ENCODE measurements around the gene KCNJ15. TPM values are rescaled to one million over a fixed set of nuclear protein-coding genes. Genes with fewer than 3 reads are reported as not detected.

The KCNJ15 gene
- total and polyA plus RNA-seq, 9 donors: 0.20 to 1.1 (median 0.35) TPM; not detected in 1

DNA sequence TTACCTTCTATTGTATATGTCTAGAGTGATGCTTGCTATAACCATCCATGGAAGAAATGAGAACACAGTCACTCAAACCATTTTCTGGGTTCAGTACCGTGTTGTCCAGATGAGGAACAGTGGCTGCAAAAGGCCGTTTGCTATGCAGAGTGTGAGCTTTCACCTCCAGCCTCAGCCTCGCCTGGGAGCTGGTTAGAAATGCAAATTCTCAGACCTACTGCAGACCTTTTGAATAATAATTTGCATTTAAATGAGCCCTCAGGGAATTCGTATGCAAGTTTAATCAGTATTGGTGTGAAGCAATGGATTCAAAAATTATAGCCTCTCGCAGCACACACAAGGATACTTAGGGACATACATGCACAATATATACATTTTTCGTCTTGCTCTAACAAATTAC lies 24.1 kb downstream of the KCNJ15 start:
- Histone ChIP-seq H3K4me3 (no peak overlapping the region), H3K4me1 (ENCODE audit: insufficient read depth) (no peaks in the 10 kb centered on the region), H3K9me3 (no peaks in the 10 kb centered on the region), H3K36me3 (no peaks in the 10 kb centered on the region), H3K27ac (no peak overlapping the region), H3K27me3 (no peaks in the 10 kb centered on the region)
- no peak for DNase-seq
- intact Hi-C loops (cut with DNase I): no loop called here
- no peak for TF ChIP-seq POLR2A (IDR thresholded peaks at IDR 0.05)
- no peak for TF ChIP-seq EP300 (IDR thresholded peaks at IDR 0.05)
- TF ChIP-seq, protein P1, sequence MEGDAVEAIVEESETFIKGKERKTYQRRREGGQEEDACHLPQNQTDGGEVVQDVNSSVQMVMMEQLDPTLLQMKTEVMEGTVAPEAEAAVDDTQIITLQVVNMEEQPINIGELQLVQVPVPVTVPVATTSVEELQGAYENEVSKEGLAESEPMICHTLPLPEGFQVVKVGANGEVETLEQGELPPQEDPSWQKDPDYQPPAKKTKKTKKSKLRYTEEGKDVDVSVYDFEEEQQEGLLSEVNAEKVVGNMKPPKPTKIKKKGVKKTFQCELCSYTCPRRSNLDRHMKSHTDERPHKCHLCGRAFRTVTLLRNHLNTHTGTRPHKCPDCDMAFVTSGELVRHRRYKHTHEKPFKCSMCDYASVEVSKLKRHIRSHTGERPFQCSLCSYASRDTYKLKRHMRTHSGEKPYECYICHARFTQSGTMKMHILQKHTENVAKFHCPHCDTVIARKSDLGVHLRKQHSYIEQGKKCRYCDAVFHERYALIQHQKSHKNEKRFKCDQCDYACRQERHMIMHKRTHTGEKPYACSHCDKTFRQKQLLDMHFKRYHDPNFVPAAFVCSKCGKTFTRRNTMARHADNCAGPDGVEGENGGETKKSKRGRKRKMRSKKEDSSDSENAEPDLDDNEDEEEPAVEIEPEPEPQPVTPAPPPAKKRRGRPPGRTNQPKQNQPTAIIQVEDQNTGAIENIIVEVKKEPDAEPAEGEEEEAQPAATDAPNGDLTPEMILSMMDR (IDR thresholded peaks at IDR 0.05): no peak
- 55 to 71% (median 62%) methylated on average over 6 of the region's 6 CpGs for WGBS, 3 donors

DNA sequence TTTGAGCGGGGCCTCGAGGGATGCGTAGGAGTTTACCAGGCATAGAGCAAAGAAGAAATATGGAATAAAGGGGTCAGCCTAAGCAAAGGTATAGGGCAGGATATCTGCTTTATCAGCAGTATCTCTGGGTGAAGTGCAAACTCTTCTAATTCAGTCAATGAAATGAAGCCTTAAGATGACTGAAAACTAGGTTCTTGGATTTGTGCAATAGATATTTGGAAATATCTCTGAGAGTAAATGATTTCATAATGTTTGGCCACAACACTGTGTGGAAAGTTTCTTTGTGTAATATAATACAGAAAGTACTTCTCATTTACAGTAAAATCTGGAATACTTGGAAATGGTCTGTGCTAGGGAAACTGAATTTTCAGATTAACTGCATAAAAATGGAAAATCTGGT lies 26.1 kb downstream of the KCNJ15 start:
- intact Hi-C loops (cut with DNase I): no loop called here
- TF ChIP-seq POLR2A (IDR thresholded peaks at IDR 0.05): no peak
- TF ChIP-seq, protein P1 (IDR thresholded peaks at IDR 0.05): no peak
- TF ChIP-seq EP300 (IDR thresholded peaks at IDR 0.05): no peak
- Histone ChIP-seq H3K36me3 (no peaks in the 10 kb centered on the region), H3K27me3 (no peaks in the 10 kb centered on the region), H3K27ac (no peak overlapping the region), H3K4me1 (ENCODE audit: insufficient read depth) (no peaks in the 10 kb centered on the region), H3K9me3 (no peaks in the 10 kb centered on the region), H3K4me3 (no peak overlapping the region)
- WGBS, 3 donors: 90 to 94% (median 94%) methylated on average over 3 of the region's 3 CpGs
- DNase-seq: no peak

DNA sequence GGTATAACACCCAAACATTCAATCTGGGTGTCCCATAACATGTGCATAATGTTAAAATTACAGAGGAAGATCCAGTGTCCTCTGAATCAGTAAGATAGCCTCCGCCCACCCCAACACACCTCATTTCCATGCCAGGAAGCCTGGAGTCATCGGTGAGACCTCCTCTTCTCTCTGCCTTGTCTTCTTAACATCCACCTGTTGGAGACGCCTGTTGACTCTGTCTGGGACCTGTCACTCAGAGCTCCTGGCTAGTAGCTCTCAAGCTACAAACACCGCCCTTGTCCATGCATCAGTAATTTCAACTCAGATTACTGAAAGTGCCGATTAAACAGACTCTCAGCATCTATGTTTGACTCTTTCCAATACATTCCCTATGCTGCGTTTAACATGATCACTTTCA lies 27.4 kb downstream of the KCNJ15 start:
- TF ChIP-seq EP300 (IDR thresholded peaks at IDR 0.05): no peak
- TF ChIP-seq, protein P1 (IDR thresholded peaks at IDR 0.05): no peak
- TF ChIP-seq POLR2A (IDR thresholded peaks at IDR 0.05): no peak
- no peaks in the 10 kb centered on the region for H3K27me3 ChIP-seq
- 92 to 95% (median 93%) methylated on average over 6 of the region's 6 CpGs for WGBS, 3 donors

DNA sequence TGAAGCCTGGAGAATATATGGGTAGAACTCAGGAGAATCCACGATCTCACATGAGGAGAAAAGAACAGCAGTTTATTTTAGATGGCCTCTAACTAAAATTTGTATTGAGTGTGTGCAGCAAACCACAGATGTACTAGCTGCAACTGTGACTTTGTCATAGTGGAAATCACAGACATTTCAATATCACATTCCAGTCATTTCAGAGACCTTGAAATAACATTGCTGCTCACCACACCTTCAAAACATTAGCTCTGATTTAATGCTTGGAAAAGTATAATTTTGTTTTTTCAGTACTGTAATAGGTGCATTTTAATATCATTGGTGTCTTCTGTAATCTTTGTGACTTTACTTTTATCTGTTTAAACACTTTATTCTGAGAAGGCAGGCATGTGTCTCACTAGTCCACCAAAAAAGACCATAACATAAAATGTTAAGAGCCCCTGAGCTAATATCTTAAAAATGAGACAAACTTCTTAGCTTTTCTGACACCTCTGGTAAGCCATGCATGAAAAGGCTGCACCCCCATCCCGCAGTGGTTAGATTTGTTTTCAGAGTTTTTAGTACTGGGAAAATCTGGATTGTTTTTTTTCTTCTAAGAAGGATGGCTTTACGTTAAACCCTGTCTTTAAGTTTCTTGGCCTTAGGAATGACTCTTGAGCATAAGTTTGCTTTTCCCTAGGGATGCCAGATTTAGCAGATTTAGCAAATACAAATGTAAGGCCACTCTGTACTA lies 30.1 kb downstream of the KCNJ15 start:
- H3K27ac ChIP-seq: no peak overlapping the region
- TF ChIP-seq, protein P1 (IDR thresholded peaks at IDR 0.05): no peak
- TF ChIP-seq EP300 (IDR thresholded peaks at IDR 0.05) (no peak), POLR2A (IDR thresholded peaks at IDR 0.05) (no peak)
- WGBS, 3 donors: 67 to 72% (median 69%) methylated on average over 3 of the region's 3 CpGs
- DNase-seq: no peak
- intact Hi-C loops (cut with DNase I): no loop called here
- H3K27me3 ChIP-seq: no peaks in the 10 kb centered on the region
- H3K4me3 ChIP-seq: no peak overlapping the region
- no peaks in the 10 kb centered on the region for H3K4me1 ChIP-seq (ENCODE audit: insufficient read depth)
- no peaks in the 10 kb centered on the region for H3K9me3 ChIP-seq
- no peaks in the 10 kb centered on the region for H3K36me3 ChIP-seq

More for the DNA sequence above, 27.4 kb downstream of the KCNJ15 start:
- Histone ChIP-seq H3K36me3 (no peaks in the 10 kb centered on the region), H3K9me3 (no peaks in the 10 kb centered on the region), H3K4me3 (no peak overlapping the region), H3K27ac (no peak overlapping the region), H3K4me1 (ENCODE audit: insufficient read depth) (no peaks in the 10 kb centered on the region)
- DNase-seq: no peak
- intact Hi-C loops (cut with DNase I): no loop called here

Data from ovary (tissue), 9 donors.